ENCODE data around the gene EGFR.
A peak's percentile ranks its signal among the peaks of the same experiment; 100 is the strongest.

EGFR gene

GRCh38 chr7:55234408-55234807 is 215.6 kb downstream of the EGFR start:
- no peak for DNase-seq

GRCh38 chr7:55235115-55235514 is 216.3 kb downstream of the EGFR start:
- no peak for DNase-seq

- no peak for DNase-seq
Measured at GRCh38 chr7:55235801-55236200, 217.0 kb downstream of the EGFR start.

- no peak for DNase-seq
Measured at GRCh38 chr7:55236476-55236875, 217.7 kb downstream of the EGFR start.

GRCh38 chr7:55237156-55237893 is 218.5 kb downstream of the EGFR start:
- no peak for DNase-seq

GRCh38 chr7:55239406-55239805 is 220.6 kb downstream of the EGFR start:
- no peak for DNase-seq

GRCh38 chr7:55240418-55241142 is 221.8 kb downstream of the EGFR start:
- DNase-seq, result peak; percentile 30

GRCh38 chr7:55241958-55242357 is 223.1 kb downstream of the EGFR start:
- no peak for DNase-seq

- DNase-seq, result no peak
Measured at GRCh38 chr7:55242613-55243012, 223.8 kb downstream of the EGFR start.

- DNase-seq, result no peak
Measured at GRCh38 chr7:55244006-55244745, 225.4 kb downstream of the EGFR start.

- DNase-seq, result no peak
Measured at GRCh38 chr7:55245271-55245723, 226.5 kb downstream of the EGFR start.

- DNase-seq, result no peak
Measured at GRCh38 chr7:55246171-55246570, 227.4 kb downstream of the EGFR start.

GRCh38 chr7:55247428-55247827 is 228.6 kb downstream of the EGFR start:
- DNase-seq, result no peak

GRCh38 chr7:55248526-55248925 is 229.7 kb downstream of the EGFR start:
- DNase-seq, result no peak

- no peak for DNase-seq
Measured at GRCh38 chr7:55249332-55249731, 230.5 kb downstream of the EGFR start.

GRCh38 chr7:55250313-55250712 is 231.5 kb downstream of the EGFR start:
- peak; percentile 10 for DNase-seq

- no peak for DNase-seq
Measured at GRCh38 chr7:55251313-55251712, 232.5 kb downstream of the EGFR start.

GRCh38 chr7:55251911-55252310 is 233.1 kb downstream of the EGFR start:
- no peak for DNase-seq

GRCh38 chr7:55252386-55252785 is 233.6 kb downstream of the EGFR start:
- no peak for DNase-seq

GRCh38 chr7:55253188-55253587 is 234.4 kb downstream of the EGFR start:
- no peak for DNase-seq

- DNase-seq, result no peak
Measured at GRCh38 chr7:55254242-55254595, 235.4 kb downstream of the EGFR start.

GRCh38 chr7:55254596-55255495 is 236.0 kb downstream of the EGFR start:
- DNase-seq, result peak; percentile 87
